ENCODE data around the gene POLR3H.

Gene POLR3H

GRCh38 chr22:41513391-41513790 is 30.9 kb downstream of the POLR3H start:
- DNase-seq, result no peak

- no peak for DNase-seq
Observed at GRCh38 chr22:41512421-41513194, 31.7 kb downstream of the POLR3H start.

GRCh38 chr22:41511521-41511968 is 32.7 kb downstream of the POLR3H start:
- DNase-seq, result no peak

- DNase-seq, result no peak
Observed at GRCh38 chr22:41508770-41509170, 35.5 kb downstream of the POLR3H start.

GRCh38 chr22:41507330-41508063 is 36.8 kb downstream of the POLR3H start:
- DNase-seq, result no peak

- no peak for DNase-seq
Observed at GRCh38 chr22:41505511-41506220, 38.6 kb downstream of the POLR3H start.

- DNase-seq, result no peak
Observed at GRCh38 chr22:41504816-41505215, 39.5 kb downstream of the POLR3H start.

- no peak for DNase-seq
Observed at GRCh38 chr22:41504397-41504796, 39.9 kb downstream of the POLR3H start.

- DNase-seq, result no peak
Observed at GRCh38 chr22:41501209-41501608, 43.1 kb downstream of the POLR3H start.

GRCh38 chr22:41500303-41500702 is 44.0 kb downstream of the POLR3H start:
- DNase-seq, result no peak

- no peak for DNase-seq
Observed at GRCh38 chr22:41499624-41500280, 44.5 kb downstream of the POLR3H start.

GRCh38 chr22:41498303-41498835 is 45.9 kb downstream of the POLR3H start:
- DNase-seq, result no peak

GRCh38 chr22:41491374-41492100 is 52.7 kb downstream of the POLR3H start:
- no peak for DNase-seq

- no peak for DNase-seq
Observed at GRCh38 chr22:41488596-41489385, 55.5 kb downstream of the POLR3H start.

GRCh38 chr22:41488076-41488475 is 56.2 kb downstream of the POLR3H start:
- DNase-seq, result no peak

GRCh38 chr22:41487037-41487935 is 57.0 kb downstream of the POLR3H start:
- DNase-seq, result no peak

- no peak for DNase-seq
Observed at GRCh38 chr22:41485033-41485432, 59.2 kb downstream of the POLR3H start.

- DNase-seq, result no peak
Observed at GRCh38 chr22:41482319-41482935, 61.8 kb downstream of the POLR3H start.

GRCh38 chr22:41481925-41482318 is 62.3 kb downstream of the POLR3H start:
- DNase-seq, result no peak
